PC-3 (cell line): ENCODE results near the gene TARS1. TPM values are rescaled to one million over a fixed set of nuclear protein-coding genes. Genes with fewer than 3 reads are reported as not detected.
A peak's percentile ranks its signal among the peaks of the same experiment; 100 is the strongest.
"Not testable (repeated sequence)": the region's sequence is repeated elsewhere in the genome, so short reads cannot be mapped to it uniquely, and the experiment has no call there.

Source experiments
- ATAC-seq: fragments of 200-7000 bp; cut with Tn5 transposase; 2 replicates; pipeline ENCODE4 v1.9.1; 2020; ENCODE audit warnings: mild to moderate bottlenecking, moderate library complexity
- BruUV-seq: library from RNA; stranded (reverse); fragments of 400-500 nt; replicated peaks from 2 replicates; lab custom pipeline; 2021; lab: Mats Ljungman, UMichigan
- CTCF ChIA-PET: fragments of 300-600 bp; sonication (Branson Sonifier 250); formaldehyde crosslinking; loops from one replicate; lab custom pipeline; 2022; ENCODE audit warnings: antibody characterized with exemption; lab: Charles Lee
- POLR2A ChIA-PET: fragments of 300-600 bp; sonication (Branson Sonifier 250); formaldehyde crosslinking; loops from one replicate; lab custom pipeline; 2022; ENCODE audit warnings: antibody characterized with exemption; ENCODE audit not compliant: unreplicated experiment; lab: Charles Lee
- DNase-seq: peaks from one replicate; pipeline ENCODE4 v3.0.0-alpha.2; 2015
- H2AFZ ChIP-seq: fragments of 300-600 bp; sonication (generic); 2 replicates; pipeline ENCODE4 v1.6.0; 2016; ENCODE audit warnings: antibody characterized with exemption, low read length
- H3F3A ChIP-seq: fragments of 300-600 bp; sonication (generic); one replicate; pipeline ENCODE4 v1.6.0; 2017; ENCODE audit warnings: antibody characterized with exemption, low read length, control low read depth, mild to moderate bottlenecking; ENCODE audit not compliant: unreplicated experiment
- H3K27ac ChIP-seq: fragments of 300-600 bp; sonication (generic); 2 replicates; pipeline ENCODE4 v1.5.1; 2016; ENCODE audit warnings: mild to moderate bottlenecking, low read length
- H3K27me3 ChIP-seq: fragments of 300-600 bp; sonication (generic); 2 replicates; pipeline ENCODE4 v1.6.1; 2016; ENCODE audit warnings: low read length, mixed read lengths
- H3K36me3 ChIP-seq: fragments of 300-600 bp; sonication (generic); 2 replicates; pipeline ENCODE4 v1.6.1; 2016; ENCODE audit warnings: low read depth, mixed run types, low read length, mixed read lengths
- H3K4me1 ChIP-seq: fragments of 300-600 bp; sonication (generic); 2 replicates; pipeline ENCODE4 v1.5.1; 2016; ENCODE audit warnings: low read length; ENCODE audit not compliant: insufficient read depth
- H3K4me2 ChIP-seq: fragments of 300-600 bp; sonication (generic); 2 replicates; pipeline ENCODE4 v1.6.0; 2016; ENCODE audit warnings: low read length
- H3K4me3 ChIP-seq: fragments of 300-600 bp; sonication (generic); 2 replicates; pipeline ENCODE4 v1.5.1; 2016; ENCODE audit warnings: mild to moderate bottlenecking, low read length, mixed read lengths
- H3K79me2 ChIP-seq: fragments of 300-600 bp; sonication (generic); 2 replicates; pipeline ENCODE4 v1.6.1; 2017; ENCODE audit warnings: low read length, mixed read lengths
- H3K9ac ChIP-seq: fragments of 300-600 bp; sonication (generic); 2 replicates; pipeline ENCODE4 v1.6.0; 2016; ENCODE audit warnings: mild to moderate bottlenecking, low read length
- H3K9me2 ChIP-seq: fragments of 300-600 bp; sonication (generic); replicated peaks from 2 replicates; pipeline ENCODE4 v1.6.1; 2016; ENCODE audit warnings: mixed run types, low read length, mixed read lengths
- H3K9me3 ChIP-seq: fragments of 300-600 bp; sonication (generic); 2 replicates; pipeline ENCODE4 v1.6.1; 2016; ENCODE audit warnings: low read length, mixed read lengths
- H4K20me1 ChIP-seq: fragments of 300-600 bp; sonication (generic); 2 replicates; pipeline ENCODE4 v1.6.1; 2016; ENCODE audit warnings: low read length, mixed read lengths
- CTCF ChIP-seq: fragments of 300-600 bp; sonication (generic); conservative IDR thresholded peaks from 2 replicates; pipeline ENCODE4 v1.5.1; 2017; ENCODE audit warnings: antibody characterized with exemption, low read depth, mild to moderate bottlenecking, low read length
- EZH2 ChIP-seq: fragments of 300-600 bp; sonication (generic); IDR thresholded peaks from one replicate; pipeline ENCODE4 v1.6.1; 2017; ENCODE audit warnings: antibody characterized with exemption, mild to moderate bottlenecking, low read length; ENCODE audit not compliant: unreplicated experiment
- EZH2phosphoT487 ChIP-seq: fragments of 300-600 bp; sonication (generic); IDR thresholded peaks from 2 replicates; pipeline ENCODE4 v1.6.1; 2018; ENCODE audit warnings: mild to moderate bottlenecking, antibody characterized with exemption, low read length, borderline replicate concordance
- intact Hi-C: fragments of 100-400 bp; cut with micrococcal nuclease; formaldehyde crosslinking; loops from 2 replicates; pipeline ENCODE4 v1.9.0; 2023
- total RNA-seq: library from RNA; depleted of rRNA; stranded (reverse); fragments of >200 nt; gene quantifications from 2 replicates; pipeline ENCODE4 v1.2.3, GENCODE V29; 2014

TARS1 gene
- total RNA-seq, 1 experiment from 2014 or later = 221 TPM

DNA sequence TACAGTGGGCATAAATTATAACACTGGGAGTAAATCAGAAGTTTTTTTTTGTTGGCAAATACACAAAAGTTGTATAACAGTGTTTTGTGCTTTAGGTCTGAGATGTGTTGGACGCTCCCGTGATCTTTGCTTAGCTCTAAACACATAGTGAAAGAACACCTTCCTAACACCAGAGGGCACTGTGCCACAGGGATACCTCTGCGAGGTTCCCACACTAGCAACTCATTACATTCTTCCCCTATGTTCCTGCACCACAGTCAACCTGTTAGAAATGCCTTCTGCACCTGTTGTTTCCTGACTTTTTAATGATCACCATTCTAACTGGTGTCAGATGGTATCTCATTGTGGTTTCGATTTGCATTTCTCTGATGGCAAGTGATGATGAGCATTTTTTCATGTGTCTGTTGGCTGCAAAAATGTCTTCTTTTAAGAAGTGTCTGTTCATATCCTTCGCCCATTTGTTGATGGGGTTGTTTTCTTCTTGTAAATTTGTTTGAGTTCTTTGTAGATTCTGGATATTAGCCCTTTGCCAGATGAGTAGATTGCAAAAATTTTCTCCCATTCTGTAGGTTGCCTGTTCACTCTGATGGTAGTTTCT is 4.8 kb upstream of the TARS1 start:
- H4K20me1 ChIP-seq, H3F3A ChIP-seq, H3K4me3 ChIP-seq, H3K9me3 ChIP-seq, H3K27ac ChIP-seq, H3K9ac ChIP-seq, H3K36me3 ChIP-seq, POLR2A ChIA-PET, H3K27me3 ChIP-seq, H3K4me1 ChIP-seq, BruUV-seq, H3K9me2 ChIP-seq: not testable (repeated sequence)
- CTCF ChIA-PET = interaction anchor here (0.5 to 1.4 kb wide), 9 partner anchors 20 to 1580 kb away, joined by 3 to 17 read pairs (median 3); no protein-coding TSS in a partner anchor
- peak; percentile 78 for TF ChIP-seq CTCF
- DNase-seq (peak; percentile 88), ATAC-seq (peak; percentile 48)
- peaks cover 14% of the 10 kb centered on the region for H3K79me2 ChIP-seq
- intact Hi-C loops = loop anchor here (1.0 kb wide), 2 partner anchors 498 to 533 kb away; no protein-coding TSS in a partner anchor
- H2AFZ ChIP-seq = 0 out of 2 replicates have a peak overlapping the region, but pooled peaks have one; percentile 44
- H3K4me2 ChIP-seq = peak overlapping the region; percentile 39; the same call in 1 of the 2 replicates

- Histone ChIP-seq H3K9ac (no peak overlapping the region), H3K4me2 (peak overlapping the region; percentile 86), H3K36me3 (no peaks in the 10 kb centered on the region), H3K4me3 (peak overlapping the region; percentile 92), H3K79me2 (peaks cover 44% of the 10 kb centered on the region), H3F3A (no peaks in the 10 kb centered on the region), H3K27me3 (no peaks in the 10 kb centered on the region), H4K20me1 (peaks cover 6% of the 10 kb centered on the region), H3K9me2 (no peaks in the 10 kb centered on the region), H3K4me1 (peaks cover 18% of the 10 kb centered on the region), H3K9me3 (no peaks in the 10 kb centered on the region), H3K27ac (no peak overlapping the region), H2AFZ (no peak overlapping the region)
- ATAC-seq = no peak
- CTCF ChIA-PET = no interaction called here
- TF ChIP-seq EZH2phosphoT487 = no peak
- TF ChIP-seq CTCF = no peak
- no peak for TF ChIP-seq EZH2
- DNase-seq = no peak
- no TSS peak for BruUV-seq
- intact Hi-C loops = no loop called here
- POLR2A ChIA-PET = no interaction called here
Measured at GRCh38 chr5:33438996-33439395, 1.8 kb upstream of the TARS1 start.

DNA sequence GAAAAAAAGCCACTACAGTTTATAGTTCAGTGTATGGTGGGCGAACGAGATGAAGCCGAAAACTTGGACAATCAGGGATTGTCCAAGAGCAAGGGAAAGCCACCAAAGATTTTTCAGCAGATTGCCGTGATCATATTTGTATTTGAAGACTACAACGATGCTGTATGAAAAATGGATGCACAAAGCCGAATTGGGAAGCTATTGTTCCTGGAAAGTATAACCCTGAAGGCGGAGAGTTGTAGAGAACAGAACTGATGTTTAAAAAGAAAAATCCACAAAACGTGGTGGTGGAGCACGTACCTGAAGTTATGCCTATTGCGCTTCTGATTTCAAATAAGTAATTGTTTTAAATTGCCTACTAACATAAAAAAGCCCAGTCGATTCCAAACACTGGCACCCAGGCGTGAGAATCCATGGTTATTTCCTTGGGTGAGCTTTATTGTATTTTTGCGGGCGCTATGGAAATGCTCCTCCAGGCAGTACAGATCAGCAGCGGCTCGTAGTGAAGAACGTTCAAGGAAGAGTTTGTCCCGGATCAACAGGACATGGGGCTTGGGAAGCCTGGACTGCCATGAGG is 772 bp upstream of the TARS1 start:
- CTCF ChIA-PET = interaction anchor here (0.6 to 0.9 kb wide), 3 partner anchors 166 to 530 kb away, joined by 3 to 4 read pairs (median 3); no protein-coding TSS in a partner anchor
- Histone ChIP-seq H3K9me2 (no peaks in the 10 kb centered on the region), H3K4me1 (peaks cover 24% of the 10 kb centered on the region), H3K79me2 (peaks cover 54% of the 10 kb centered on the region), H2AFZ (peak overlapping the region; percentile 79), H3K36me3 (peaks cover 8% of the 10 kb centered on the region; the same call in 1 of the 2 replicates), H3K9ac (peak overlapping the region; percentile 90), H3K27ac (peak overlapping the region; percentile 75), H3K4me3 (peak overlapping the region; percentile 92), H3K9me3 (no peaks in the 10 kb centered on the region), H4K20me1 (peaks cover 16% of the 10 kb centered on the region), H3F3A (no peaks in the 10 kb centered on the region), H3K27me3 (no peaks in the 10 kb centered on the region), H3K4me2 (peak overlapping the region; percentile 86)
- DNase-seq (peak; percentile 8), ATAC-seq (no peak)
- intact Hi-C loops = loop anchor here (1.0 kb wide), 1 partner anchor 613 kb away; no protein-coding TSS in a partner anchor
- TSS peak; percentile 81 for BruUV-seq
- POLR2A ChIA-PET = interaction anchor here (0.6 to 1.0 kb wide), 3 partner anchors 127 to 496 kb away, joined by 3 to 4 read pairs (median 3); partner anchors contain the start of gene RXFP3
- TF ChIP-seq CTCF = no peak
- TF ChIP-seq EZH2 = no peak
- TF ChIP-seq EZH2phosphoT487 = no peak
